HEK293T (cell line): Measurements from ENCODE around the gene PAPSS2.

Experiments
- ARNT ChIP-seq: fragments of 450-650 bp; IDR thresholded peaks from 2 replicates; pipeline ENCODE4 v1.6.1; 2017; ENCODE audit warnings: mild to moderate bottlenecking
- BHLHE40 ChIP-seq: fragments of 450-650 bp; IDR thresholded peaks from 2 replicates; pipeline ENCODE4 v1.6.1; 2016; ENCODE audit warnings: mild to moderate bottlenecking, moderate library complexity, borderline replicate concordance
- CTBP1 ChIP-seq: fragments of 450-650 bp; IDR thresholded peaks from 2 replicates; pipeline ENCODE4 v1.6.1; 2016; ENCODE audit warnings: borderline replicate concordance
- ELF4 ChIP-seq: fragments of 450-650 bp; IDR thresholded peaks from 2 replicates; pipeline ENCODE4 v1.6.1; 2017; ENCODE audit warnings: antibody characterized with exemption
- FOXA1 ChIP-seq: fragments of 450-650 bp; IDR thresholded peaks from 2 replicates; pipeline ENCODE4 v1.6.1; 2016; ENCODE audit warnings: mild to moderate bottlenecking
- FOXM1 ChIP-seq: fragments of 450-650 bp; IDR thresholded peaks from 2 replicates; pipeline ENCODE4 v1.6.1; 2017; ENCODE audit warnings: mild to moderate bottlenecking, borderline replicate concordance
- L3MBTL2 ChIP-seq: fragments of 450-650 bp; conservative IDR thresholded peaks from 2 replicates; pipeline ENCODE4 v1.6.1; 2016; ENCODE audit warnings: mild to moderate bottlenecking
- LEF1 ChIP-seq: fragments of 450-650 bp; IDR thresholded peaks from 2 replicates; pipeline ENCODE4 v1.6.1; 2017; ENCODE audit warnings: mild to moderate bottlenecking, borderline replicate concordance
- NFRKB ChIP-seq: fragments of 450-650 bp; IDR thresholded peaks from 2 replicates; pipeline ENCODE4 v1.6.1; 2016; ENCODE audit warnings: mild to moderate bottlenecking, moderate library complexity
- SUZ12 ChIP-seq: fragments of 450-650 bp; IDR thresholded peaks from 2 replicates; pipeline ENCODE4 v1.6.1; 2016; ENCODE audit warnings: mild to moderate bottlenecking
- TF ChIP-seq, protein P1 (sequence below): fragments of 450-650 bp; IDR thresholded peaks from 2 replicates; pipeline ENCODE4 v1.6.1; 2016

DNA sequence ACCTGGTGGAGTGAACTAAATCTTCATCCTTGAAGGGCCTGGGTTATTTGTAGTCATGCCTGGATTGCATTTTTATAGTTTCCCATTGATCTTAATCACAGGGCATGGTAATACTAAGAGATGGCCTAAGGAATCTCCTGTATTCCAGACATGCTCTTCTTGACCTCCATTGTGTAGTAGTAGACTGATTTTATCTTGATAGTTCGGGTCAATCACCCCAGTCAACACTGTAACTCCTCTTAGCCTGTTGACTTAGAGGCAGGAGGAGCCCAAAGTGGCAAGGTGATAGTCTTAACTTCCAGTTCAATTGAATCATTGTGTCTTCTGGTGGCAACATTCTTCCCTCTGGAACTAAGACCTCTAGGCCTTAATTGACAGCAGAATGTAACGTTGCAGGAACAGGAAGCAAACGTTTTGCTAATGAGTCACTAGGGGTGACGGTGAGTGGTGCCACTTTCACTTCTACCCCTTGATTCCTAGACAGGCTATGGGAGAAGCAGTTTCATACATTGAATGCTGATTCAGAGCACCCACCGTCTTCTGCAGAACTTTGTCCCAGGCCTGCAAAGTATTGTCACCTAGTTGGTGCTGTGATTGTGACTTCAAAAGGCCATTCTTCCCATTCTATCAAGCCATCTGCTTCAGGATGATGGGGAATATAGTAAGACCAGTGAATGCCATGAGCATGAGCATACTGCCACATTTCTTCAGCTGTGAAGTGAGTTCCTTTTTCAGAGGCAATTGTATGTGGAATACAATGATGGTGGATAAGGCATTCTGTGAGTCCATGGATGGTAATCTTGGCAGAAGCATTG is 24.0 kb upstream of the PAPSS2 start:
- TF ChIP-seq FOXA1 (no peak), FOXM1 (no peak), CTBP1 (no peak), ELF4 (no peak), SUZ12 (no peak), BHLHE40 (no peak), L3MBTL2 (no peak), ARNT (no peak), NFRKB (no peak), LEF1 (no peak)
- TF ChIP-seq, protein P1, sequence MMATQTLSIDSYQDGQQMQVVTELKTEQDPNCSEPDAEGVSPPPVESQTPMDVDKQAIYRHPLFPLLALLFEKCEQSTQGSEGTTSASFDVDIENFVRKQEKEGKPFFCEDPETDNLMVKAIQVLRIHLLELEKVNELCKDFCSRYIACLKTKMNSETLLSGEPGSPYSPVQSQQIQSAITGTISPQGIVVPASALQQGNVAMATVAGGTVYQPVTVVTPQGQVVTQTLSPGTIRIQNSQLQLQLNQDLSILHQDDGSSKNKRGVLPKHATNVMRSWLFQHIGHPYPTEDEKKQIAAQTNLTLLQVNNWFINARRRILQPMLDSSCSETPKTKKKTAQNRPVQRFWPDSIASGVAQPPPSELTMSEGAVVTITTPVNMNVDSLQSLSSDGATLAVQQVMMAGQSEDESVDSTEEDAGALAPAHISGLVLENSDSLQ, result no peak
